DND-41 (cell line): ENCODE data around the gene RFPL1.
"Not testable (repeated sequence)": the region's sequence is repeated elsewhere in the genome, so short reads cannot be mapped to it uniquely, and the experiment has no call there.

Experiments
- CTCF ChIP-seq: IDR thresholded peaks from 2 replicates; pipeline ENCODE4 v1.5.1; 2012; ENCODE audit warnings: borderline replicate concordance, low read length, moderate library complexity, mild to moderate bottlenecking; ENCODE audit not compliant: poor library complexity, severe bottlenecking; ENCODE audit errors: extremely low read depth
- EZH2 ChIP-seq: IDR thresholded peaks from 3 replicates; pipeline ENCODE4 v1.6.1; 2012; ENCODE audit warnings: borderline replicate concordance, low read depth, mild to moderate bottlenecking, moderate library complexity, low read length, inconsistent platforms; ENCODE audit not compliant: severe bottlenecking

GRCh38 chr22:29414951-29415591 lies 23.3 kb upstream of the RFPL1 start:
- TF ChIP-seq CTCF, EZH2: not testable (repeated sequence)
